GM12864 (cell line): ENCODE data around the gene ERC2.

Source experiments
- DNase-seq: peaks from one replicate; pipeline ENCODE4 v3.0.0-alpha.2; 2011; ENCODE audit warnings: low read depth
- H3K4me3 ChIP-seq: 2 replicates; pipeline ENCODE4 v1.5.1; 2011; ENCODE audit warnings: mild to moderate bottlenecking, low read depth, low read length, control low read depth
- TF ChIP-seq, protein P1 (sequence below): IDR thresholded peaks from 2 replicates; pipeline ENCODE4 v1.5.1; 2011; ENCODE audit warnings: low read depth, mild to moderate bottlenecking, moderate library complexity, low read length, control low read depth, inconsistent platforms; ENCODE audit errors: missing control alignments

The ERC2 gene

DNA sequence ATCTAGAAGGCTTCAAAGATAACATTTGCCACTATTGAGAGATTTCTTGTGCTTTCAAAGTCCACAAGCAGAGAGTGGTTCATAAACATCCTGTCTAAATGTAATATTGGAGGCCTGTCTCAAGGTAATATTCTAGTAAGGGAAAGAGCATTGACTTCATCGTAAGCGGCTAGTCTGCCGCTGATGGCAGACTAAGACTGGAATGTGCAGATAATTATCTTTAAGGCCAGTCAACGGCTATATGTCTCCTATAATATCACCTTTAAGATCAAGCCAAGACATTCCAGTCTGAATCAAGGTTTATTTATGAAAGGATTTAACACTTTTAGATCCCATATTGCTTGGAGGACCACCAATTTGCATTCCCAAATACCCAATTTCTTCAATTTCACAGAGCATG is 557.0 kb downstream of the ERC2 start:
- no peak for DNase-seq
- no peak overlapping the region for H3K4me3 ChIP-seq
- TF ChIP-seq, protein P1, sequence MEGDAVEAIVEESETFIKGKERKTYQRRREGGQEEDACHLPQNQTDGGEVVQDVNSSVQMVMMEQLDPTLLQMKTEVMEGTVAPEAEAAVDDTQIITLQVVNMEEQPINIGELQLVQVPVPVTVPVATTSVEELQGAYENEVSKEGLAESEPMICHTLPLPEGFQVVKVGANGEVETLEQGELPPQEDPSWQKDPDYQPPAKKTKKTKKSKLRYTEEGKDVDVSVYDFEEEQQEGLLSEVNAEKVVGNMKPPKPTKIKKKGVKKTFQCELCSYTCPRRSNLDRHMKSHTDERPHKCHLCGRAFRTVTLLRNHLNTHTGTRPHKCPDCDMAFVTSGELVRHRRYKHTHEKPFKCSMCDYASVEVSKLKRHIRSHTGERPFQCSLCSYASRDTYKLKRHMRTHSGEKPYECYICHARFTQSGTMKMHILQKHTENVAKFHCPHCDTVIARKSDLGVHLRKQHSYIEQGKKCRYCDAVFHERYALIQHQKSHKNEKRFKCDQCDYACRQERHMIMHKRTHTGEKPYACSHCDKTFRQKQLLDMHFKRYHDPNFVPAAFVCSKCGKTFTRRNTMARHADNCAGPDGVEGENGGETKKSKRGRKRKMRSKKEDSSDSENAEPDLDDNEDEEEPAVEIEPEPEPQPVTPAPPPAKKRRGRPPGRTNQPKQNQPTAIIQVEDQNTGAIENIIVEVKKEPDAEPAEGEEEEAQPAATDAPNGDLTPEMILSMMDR: no peak

DNA sequence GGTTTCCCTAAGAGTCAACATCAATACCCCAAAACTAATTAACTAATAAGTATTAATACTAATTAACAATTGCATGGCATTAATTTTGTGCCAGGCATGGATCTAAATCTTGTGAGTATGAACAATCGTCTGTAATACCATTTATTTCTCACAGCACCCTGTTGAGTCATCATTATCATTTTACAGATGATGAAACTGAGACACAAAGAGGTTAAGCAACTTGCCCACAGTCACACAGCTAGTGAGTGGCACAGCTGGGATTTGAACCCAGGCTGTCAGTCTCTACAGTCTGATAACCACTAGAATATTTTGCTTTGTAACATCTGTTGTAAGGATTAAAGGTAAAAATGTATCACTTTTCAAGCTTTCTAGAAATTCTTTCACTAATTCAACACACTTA is 557.7 kb downstream of the ERC2 start:
- TF ChIP-seq, protein P1: no peak
- DNase-seq: no peak
- H3K4me3 ChIP-seq: no peak overlapping the region

DNA sequence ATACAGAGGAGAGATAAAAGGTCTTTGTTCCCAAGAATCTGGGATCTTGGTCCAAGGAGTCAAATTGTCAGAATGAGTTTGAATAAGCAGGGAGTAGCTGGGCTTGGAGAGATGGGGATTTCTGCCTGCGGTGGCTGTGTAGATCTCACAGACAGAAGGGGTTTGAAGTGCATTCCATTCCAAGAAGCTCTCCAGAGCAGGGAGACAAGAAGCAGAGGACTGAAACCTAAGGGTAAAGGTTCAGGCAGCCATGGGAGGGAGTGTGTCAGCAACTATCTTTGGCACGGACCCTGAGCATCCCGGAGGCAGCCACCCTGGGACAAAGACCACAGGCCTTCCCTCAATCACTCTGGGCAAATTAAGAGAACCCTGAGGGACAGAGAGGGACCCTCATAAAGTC is 558.9 kb downstream of the ERC2 start:
- DNase-seq: no peak
- no peak overlapping the region for H3K4me3 ChIP-seq
- TF ChIP-seq, protein P1: no peak

DNA sequence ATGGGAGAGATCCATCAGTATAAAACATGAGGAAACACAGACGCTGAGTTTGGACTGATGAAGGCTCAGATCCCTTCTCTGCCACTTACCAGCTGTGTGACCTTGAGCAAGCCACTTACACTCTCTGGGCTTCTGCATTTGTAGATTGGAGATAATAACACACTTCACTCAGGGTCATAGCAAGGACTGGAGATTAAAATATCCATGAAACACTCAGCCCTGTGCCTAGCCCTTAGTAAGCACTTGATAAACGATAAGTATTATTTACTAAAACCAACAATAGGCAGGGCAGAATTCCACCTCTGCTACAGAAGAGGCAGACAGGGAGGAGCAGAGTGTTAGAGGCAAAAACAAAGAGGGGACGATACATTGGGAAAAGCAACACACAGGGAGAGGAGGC is 560.7 kb downstream of the ERC2 start:
- TF ChIP-seq, protein P1: no peak
- no peak for DNase-seq
- no peak overlapping the region for H3K4me3 ChIP-seq

DNA sequence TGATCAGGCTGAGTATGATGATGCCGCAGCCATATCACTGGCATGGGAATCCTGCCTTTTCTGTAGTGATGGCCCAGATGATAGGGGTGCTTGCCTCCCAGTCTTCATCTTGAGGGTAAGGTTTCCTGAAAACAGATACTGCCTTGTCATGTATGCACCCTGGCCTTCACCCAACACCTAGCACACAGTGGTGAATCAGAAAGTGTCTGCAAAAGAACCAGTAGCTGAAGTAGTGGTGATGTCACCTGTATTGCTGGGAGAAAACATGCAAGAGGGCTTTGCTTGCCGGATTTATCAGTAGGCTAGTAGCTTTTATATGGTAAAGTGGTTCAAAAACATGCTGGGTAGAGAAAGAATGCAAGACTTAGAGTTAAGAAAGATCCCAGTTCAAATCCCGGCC is 561.4 kb downstream of the ERC2 start:
- no peak for DNase-seq
- TF ChIP-seq, protein P1: no peak

DNA sequence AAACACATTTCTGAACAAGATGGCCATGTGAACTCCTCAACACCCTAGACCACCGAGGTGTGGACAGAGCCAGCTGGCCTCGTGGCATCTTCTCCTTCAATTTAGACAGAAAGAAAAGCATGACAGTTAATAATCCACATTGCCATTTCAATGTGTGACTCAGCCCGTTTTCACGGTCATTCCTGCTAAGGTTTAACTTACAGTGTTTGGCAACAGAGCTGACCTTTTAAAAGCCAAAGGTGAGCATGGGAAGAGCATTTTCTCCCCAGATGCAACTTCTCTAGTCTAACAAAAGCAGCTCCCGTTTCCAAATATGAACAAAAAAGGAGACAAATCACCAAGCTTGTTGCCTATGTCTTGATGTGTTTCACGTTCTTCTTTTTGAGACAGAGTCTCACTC is 563.6 kb downstream of the ERC2 start:
- DNase-seq: no peak
- TF ChIP-seq, protein P1: no peak
- no peak overlapping the region for H3K4me3 ChIP-seq

More for the DNA sequence above, 561.4 kb downstream of the ERC2 start:
- no peak overlapping the region for H3K4me3 ChIP-seq

DNA sequence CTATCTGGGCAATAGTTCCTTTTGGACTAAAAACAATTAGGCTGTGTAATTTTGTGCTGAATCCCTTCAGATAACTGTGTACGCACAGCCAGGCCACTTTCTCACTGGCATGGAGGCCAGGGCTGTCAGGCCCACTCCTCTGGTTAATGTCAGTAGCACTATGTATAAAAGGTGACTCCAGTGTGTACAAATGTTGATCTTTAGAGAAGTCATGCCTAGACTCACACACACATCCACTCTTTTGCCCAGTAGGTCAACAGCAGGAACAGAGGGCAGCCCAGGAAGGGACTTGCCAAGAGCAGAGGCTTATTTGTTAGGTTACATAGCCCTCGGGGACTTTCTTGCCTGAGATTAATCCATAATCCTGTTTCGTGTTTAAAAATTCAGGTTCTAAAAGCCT is 564.6 kb downstream of the ERC2 start:
- no peak overlapping the region for H3K4me3 ChIP-seq
- TF ChIP-seq, protein P1: no peak

More for the DNA sequence above, 564.6 kb downstream of the ERC2 start:
- DNase-seq: no peak
